HG03097 (cell line): ENCODE measurements around the gene BID.

Source experiments
- ATAC-seq: cut with Tn5 transposase; IDR thresholded peaks from one replicate; pipeline ENCODE4 v1.9.1; 2021; ENCODE audit not compliant: unreplicated experiment, low FRiP score

Gene BID

DNA sequence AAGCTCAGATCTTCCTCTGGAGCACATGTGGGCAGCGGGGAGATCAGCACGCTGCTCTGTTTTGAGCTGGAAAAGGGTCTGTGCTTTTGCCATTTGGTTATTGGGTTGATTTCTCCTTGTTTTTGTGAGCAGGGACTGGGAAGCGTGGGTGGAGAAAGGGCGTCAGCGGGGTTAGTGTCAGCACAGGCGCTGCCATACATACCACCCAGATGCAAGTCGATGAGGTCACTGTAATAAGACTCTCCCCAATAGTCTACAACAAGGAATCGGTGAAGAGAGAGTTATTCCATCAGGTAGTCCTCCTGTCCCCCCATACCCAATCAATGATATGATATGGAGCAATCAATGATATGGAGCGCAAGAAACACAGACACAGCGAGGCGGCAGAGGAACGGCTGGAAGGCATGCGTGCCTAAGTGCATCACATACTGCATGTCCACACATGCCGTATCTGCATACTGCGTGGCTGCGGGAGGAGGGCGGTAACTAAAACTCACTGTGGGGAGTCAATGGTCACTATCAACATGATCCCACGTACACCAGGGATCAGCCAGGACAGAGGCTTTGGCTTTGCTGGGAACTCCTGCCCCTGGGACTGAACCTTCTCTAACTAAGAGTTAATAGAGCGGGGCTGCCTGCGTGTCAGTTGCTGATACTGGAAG lies 29.5 kb upstream of the BID start:
- no peak for ATAC-seq

DNA sequence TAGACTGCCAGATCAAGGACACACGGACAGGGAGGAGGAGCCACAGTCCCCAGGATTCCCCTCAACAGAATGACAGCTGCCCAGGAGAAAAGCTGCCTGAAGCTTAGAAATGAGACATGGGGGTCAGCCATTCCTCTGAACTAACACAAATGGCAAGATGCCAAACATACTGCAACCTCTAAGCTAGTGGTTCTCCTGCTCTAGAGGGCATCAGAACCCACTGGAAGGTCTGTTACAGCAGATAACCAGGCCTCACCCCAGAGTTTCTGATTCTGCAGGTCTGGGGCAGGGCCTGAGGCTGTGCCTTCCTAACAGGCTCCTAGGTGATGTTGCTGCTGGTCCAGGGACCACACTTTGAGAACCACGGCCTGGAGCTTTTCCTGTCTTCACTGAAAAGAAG lies 28.6 kb upstream of the BID start:
- ATAC-seq, result no peak

GRCh38 chr22:17802411-17802810 lies 28.1 kb upstream of the BID start:
- no peak for ATAC-seq

GRCh38 chr22:17797721-17798559 lies 23.7 kb upstream of the BID start:
- ATAC-seq, result peak; percentile 41

- ATAC-seq, result no peak
Measured at GRCh38 chr22:17796695-17797094, 22.4 kb upstream of the BID start.

GRCh38 chr22:17795661-17796548 lies 21.6 kb upstream of the BID start:
- no peak for ATAC-seq

GRCh38 chr22:17794726-17795542 lies 20.7 kb upstream of the BID start:
- no peak for ATAC-seq

DNA sequence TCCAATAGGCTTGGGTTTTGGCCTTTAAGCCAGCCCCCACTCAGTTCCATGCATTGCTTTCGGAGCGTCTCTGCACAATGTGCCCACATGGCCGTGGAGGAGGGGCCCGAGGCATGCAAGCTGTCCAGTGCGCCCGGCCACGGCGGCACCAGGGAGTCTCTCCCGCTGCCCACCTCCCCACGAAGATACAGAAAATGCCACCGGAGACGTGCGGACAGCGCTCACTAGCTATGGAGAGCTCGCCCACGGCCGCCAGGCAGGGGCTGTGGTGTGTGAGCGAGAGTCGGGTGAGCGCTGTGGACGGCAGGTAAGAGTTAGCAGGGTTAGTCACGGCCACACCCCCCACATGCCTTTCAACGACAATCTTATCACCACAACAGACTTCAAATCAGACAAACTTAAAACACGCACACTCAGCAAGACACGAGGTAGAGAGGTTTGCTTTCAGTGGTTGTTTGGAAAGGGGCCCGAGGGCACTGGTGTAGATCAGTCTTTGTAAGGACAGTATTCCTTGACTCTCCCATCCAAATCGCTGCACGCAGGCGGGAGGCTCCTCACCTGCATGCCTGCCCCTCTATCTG lies 18.7 kb upstream of the BID start:
- no peak for ATAC-seq

DNA sequence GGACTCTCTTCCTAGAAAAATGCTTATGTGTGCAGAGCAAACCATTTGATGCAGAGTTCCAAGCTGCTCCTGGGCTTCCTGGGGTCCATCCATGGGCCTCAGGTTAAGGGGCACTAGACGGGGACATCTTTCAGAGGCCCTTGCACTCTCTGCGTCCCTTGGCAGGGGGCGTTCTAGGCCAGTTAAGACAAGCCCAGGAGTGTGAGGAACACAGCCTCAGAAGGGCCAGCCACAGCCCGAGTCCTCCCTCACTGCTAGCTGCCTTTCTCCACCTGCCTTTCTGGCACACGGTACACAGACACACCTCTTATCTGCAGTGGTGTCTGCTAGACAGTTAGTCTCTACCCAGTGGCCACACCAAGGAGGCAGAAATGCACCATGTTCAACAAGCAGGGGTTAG lies 18.0 kb upstream of the BID start:
- no peak for ATAC-seq

DNA sequence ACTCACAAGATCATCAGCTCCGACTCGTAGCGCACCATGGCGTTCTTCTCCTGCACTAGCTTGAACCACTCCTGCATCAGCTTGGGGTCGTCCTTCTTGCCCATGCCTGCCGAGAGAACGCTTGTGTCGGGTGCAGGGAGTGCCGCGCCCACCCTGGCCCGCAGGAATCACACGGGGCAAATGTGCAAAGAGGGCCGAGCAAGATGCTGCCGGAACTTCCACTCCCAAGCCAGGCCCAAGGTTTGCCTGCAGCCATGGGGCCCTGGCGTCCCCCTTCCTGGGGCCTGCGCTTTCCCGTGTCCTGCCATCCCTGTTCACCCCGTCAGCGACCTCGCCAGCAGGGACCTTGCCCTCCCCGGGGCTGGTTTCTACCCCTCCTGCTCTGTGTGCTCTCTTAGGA lies 16.9 kb upstream of the BID start:
- no peak for ATAC-seq

DNA sequence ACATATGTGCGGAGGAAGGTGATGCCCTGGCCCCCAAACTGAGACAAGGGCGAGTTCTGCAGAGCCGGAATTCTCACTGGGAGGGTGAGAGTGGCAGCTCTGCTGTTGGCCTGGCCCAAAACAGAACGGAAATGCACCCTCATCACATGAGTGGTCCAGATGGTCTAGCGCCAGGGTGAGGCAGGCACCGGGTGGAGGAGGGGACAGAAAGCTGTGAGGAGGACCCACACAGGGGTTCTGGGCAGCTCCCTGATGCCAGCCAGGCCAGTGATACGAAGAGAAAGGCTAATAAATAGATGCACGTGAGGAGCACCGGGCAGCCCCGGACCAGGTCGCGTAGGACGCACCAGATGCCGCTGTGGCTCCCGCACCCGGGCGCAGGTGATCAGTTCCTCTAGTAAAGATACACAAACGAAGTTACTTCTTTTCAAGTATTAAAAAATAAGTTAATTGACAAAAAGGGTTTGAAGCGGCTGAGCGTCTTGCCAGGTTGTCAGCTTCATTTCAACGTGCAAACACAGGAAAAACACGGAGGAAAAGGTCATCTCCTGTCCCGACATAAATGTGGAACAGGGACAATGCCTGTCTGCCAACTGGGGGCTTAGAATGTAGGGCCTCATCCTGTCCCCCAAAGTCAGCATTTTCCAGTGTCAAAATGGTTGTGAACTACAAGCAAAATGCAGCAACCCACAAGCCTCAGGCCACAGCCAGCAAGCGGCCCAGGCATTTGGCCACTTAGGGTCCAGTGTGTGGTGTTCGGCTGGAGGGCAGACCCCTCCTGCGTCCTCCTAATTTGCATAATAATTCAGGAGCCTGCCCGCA lies 15.3 kb upstream of the BID start:
- no peak for ATAC-seq

- no peak for ATAC-seq
Measured at GRCh38 chr22:17788528-17789378, 14.5 kb upstream of the BID start.

GRCh38 chr22:17787716-17788330 lies 13.6 kb upstream of the BID start:
- no peak for ATAC-seq

DNA sequence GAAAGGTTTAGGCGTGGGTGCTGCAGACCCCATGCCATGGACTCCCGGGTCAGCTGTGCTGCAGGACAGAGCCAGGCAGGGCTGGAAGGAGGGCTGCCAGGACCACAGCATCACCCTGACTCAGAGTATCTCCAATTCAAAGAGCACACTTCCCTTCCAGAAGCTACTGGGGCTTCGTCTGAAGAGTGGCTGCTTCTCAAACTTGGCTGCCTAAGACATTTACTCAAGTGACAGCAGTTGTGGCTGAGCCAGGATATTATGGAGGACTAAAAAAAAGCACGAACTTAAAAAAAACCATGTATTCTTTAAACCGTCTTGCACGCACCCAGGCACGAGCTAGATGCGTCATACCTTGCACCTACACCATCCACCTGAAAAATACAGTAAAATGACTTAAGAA lies 13.0 kb upstream of the BID start:
- ATAC-seq, result no peak

- no peak for ATAC-seq
Measured at GRCh38 chr22:17786435-17787161, 12.3 kb upstream of the BID start.

DNA sequence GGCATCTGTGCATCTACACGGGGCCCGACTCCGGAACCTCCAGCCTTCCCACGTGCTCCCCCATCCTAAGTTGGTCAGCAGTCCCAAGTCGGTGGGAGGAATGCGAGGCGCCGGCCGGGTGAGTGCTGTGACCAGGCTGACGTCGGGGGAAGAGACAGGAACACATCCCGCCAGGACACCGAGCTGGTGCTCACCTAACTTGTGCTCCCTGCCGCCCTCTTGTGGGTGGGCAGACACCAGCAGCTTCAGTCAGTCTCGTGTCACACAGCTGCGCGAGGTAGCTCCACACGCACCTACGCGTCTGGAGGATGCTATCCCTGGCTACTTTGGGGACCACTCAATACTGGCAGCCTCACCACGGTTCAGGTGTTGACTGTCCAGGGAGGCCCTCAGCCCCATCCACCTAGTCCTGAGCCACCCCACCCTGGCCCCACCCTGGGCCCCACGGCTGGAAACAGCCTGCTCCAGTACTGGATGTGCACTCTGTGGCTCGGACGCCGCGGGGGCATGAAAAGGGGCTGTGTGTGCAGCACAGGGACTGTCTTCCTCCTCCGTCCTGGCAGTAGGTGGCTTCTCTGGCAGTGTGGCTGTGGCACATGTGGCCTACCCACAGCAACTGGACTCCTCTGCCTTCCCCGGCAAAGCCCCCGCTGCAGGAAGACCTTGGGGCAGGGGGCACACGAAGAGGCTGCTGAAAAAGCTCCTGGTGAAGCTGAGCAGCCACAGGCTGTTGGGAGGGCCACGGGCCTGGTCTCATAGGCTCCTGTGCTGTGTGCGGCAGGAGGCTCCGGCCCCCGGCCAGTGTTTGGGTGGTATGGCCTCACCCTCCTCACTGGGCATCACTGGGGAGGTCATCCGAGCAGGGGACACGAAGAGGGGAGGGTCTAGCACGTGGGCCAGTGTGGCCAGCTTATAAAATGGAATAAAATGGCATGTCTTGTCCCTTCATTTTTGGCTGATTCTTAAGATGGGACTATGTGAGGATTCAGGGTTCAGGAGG lies 11.2 kb upstream of the BID start:
- ATAC-seq, result no peak
